Measurements from ENCODE around the gene USP9X.
A peak's percentile ranks its signal among the peaks of the same experiment; 100 is the strongest.
"Not testable (repeated sequence)": the region's sequence is repeated elsewhere in the genome, so short reads cannot be mapped to it uniquely, and the experiment has no call there.

Gene USP9X

GRCh38 chrX:41084893-41085511, at the start of gene USP9X:
Gene USP9X, plus strand, starts transcription at chrX:41085445. Its CDS starts 38,184 bp downstream, at chrX:41123629.
- DNase-seq (ENCODE audit: low spot score): peak; percentile 90

- DNase-seq (ENCODE audit: low spot score): no peak
Observed at GRCh38 chrX:41035582-41035981, 49.7 kb upstream of the USP9X start.

GRCh38 chrX:41036668-41037326, 48.4 kb upstream of the USP9X start:
- no peak for DNase-seq (ENCODE audit: low spot score)

- DNase-seq (ENCODE audit: low spot score): no peak
Observed at GRCh38 chrX:41043196-41043595, 42.0 kb upstream of the USP9X start.

GRCh38 chrX:41043674-41044345, 41.4 kb upstream of the USP9X start:
- DNase-seq (ENCODE audit: low spot score): no peak

GRCh38 chrX:41045960-41046567, 39.2 kb upstream of the USP9X start:
- DNase-seq (ENCODE audit: low spot score): no peak

GRCh38 chrX:41047878-41048534, 37.2 kb upstream of the USP9X start:
- no peak for DNase-seq (ENCODE audit: low spot score)

- DNase-seq (ENCODE audit: low spot score): no peak
Observed at GRCh38 chrX:41050359-41050758, 34.9 kb upstream of the USP9X start.

- DNase-seq (ENCODE audit: low spot score): no peak
Observed at GRCh38 chrX:41051288-41051687, 34.0 kb upstream of the USP9X start.

GRCh38 chrX:41055740-41056139, 29.5 kb upstream of the USP9X start:
- DNase-seq (ENCODE audit: low spot score): no peak

GRCh38 chrX:41063276-41063675, 22.0 kb upstream of the USP9X start:
- DNase-seq (ENCODE audit: low spot score): not testable (repeated sequence)

GRCh38 chrX:41064018-41064417, 21.2 kb upstream of the USP9X start:
- DNase-seq (ENCODE audit: low spot score): no peak

GRCh38 chrX:41066391-41066790, 18.9 kb upstream of the USP9X start:
- no peak for DNase-seq (ENCODE audit: low spot score)

GRCh38 chrX:41066969-41067368, 18.3 kb upstream of the USP9X start:
- DNase-seq (ENCODE audit: low spot score): no peak

GRCh38 chrX:41067721-41068120, 17.5 kb upstream of the USP9X start:
- no peak for DNase-seq (ENCODE audit: low spot score)

GRCh38 chrX:41076742-41077141, 8.5 kb upstream of the USP9X start:
- no peak for DNase-seq (ENCODE audit: low spot score)

- no peak for DNase-seq (ENCODE audit: low spot score)
Observed at GRCh38 chrX:41081821-41082220, 3.4 kb upstream of the USP9X start.

- no peak for DNase-seq (ENCODE audit: low spot score)
Observed at GRCh38 chrX:41082783-41083182, 2.5 kb upstream of the USP9X start.

- peak; percentile 95 for DNase-seq (ENCODE audit: low spot score)
Observed at GRCh38 chrX:41084044-41084892, 977 bp upstream of the USP9X start.

GRCh38 chrX:41085512-41085877, 250 bp downstream of the USP9X start:
- peak; percentile 75 for DNase-seq (ENCODE audit: low spot score)

- DNase-seq (ENCODE audit: low spot score): peak; percentile 43
Observed at GRCh38 chrX:41085878-41086626, 807 bp downstream of the USP9X start.
